GM19025 (cell line): ENCODE data around the gene ADK.
A peak's percentile ranks its signal among the peaks of the same experiment; 100 is the strongest.

Experiments
- ATAC-seq: cut with Tn5 transposase; IDR thresholded peaks from one replicate; pipeline ENCODE4 v1.9.1; 2021; ENCODE audit warnings: mild to moderate bottlenecking, low read depth, moderate library complexity; ENCODE audit not compliant: unreplicated experiment

Gene ADK

DNA sequence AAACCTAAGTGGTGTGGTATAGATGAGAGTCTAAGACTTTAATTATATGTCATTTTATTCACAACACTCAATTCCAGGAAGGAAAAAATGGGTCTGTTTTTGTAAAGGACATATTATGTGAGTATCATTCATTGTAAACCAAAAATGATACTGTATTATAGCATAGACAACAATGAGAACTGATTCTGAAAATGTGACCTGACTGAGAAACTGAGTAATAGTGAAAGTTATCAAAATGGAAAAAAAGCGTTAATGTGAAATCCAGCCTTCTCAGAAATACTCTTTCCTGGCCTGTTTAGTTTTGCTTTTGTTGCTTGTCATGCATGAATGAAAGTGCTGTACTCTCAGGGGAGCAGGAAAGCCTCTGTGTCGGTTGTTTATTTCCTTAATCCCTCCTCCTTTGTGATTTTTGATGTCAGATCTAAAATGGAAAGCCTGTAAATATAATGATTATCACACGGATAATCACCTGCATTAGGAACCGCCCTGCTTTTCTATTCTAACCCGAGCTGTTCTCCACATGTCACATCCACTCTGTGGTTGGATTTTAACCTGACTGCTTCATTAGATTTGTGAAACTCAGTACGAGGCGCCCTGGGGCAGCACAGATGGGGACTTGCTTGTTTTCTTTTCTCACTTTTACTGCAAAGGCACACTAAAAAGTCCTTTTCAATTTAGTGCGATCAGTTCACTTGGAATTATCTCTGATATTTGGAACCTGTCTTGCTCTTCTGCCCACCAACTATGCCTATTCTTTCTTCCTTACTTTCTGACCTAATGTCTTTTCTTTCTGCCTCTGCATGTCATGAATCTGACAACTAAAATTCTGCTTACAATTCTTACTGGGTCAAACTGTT lies 434.4 kb downstream of the ADK start:
- peak; percentile 62 for ATAC-seq

DNA sequence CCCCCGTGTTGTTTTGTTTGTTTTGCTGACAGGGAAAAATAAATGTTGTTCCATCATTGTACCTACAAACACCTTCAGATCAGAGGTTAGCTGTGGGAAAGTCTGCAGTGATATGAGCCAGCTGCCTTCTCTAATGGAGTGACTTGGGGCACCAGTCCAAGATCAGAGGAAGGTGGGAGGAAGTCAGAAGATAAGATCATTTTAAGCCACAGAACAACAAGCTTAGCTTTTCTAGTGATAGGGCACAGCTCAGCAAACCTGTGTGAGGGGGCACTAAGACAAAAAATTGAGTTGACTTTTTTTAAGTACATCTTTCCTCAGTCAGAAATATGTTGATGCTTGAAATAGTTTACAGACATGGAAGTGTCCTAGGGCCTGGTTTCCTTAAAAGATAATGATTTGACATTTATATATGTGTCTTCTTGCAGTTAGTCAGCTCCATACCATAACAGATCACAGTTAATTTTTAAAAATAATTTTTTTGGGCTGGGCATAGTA lies 435.1 kb downstream of the ADK start:
- no peak for ATAC-seq

DNA sequence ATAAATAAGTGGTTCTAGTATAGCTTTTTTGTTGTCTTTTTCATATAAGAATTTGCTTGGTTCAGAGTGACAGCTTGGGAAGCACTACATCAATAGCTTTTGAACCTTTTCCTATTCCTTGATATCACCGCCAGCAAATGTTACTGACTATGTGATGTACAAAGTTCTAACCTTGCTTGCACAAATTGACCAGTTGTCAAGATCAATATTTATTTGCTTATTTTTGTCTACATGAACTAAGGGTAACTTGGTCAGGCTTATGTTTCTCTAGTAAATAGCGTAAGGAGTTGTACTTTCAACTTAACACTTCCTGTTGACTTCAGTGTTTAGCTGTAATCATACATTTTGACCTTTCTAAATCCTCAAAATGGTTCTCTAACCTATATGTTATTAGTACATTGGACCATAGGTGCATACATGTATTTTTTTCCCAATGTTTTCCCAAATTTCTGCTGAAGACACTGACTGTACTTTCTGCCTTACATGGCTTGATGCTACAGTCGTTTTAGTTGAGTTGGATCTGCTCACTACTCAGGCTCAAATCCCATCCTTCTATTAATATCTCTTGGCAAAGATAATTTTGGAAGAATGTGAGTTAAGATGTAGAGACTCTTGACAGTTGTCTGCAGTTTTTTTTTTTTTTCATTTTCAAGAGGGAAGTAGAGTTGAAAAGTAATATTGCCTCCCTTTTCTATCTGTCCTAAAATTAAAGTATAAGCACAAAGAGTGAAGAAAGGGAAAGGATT lies 436.3 kb downstream of the ADK start:
- no peak for ATAC-seq

DNA sequence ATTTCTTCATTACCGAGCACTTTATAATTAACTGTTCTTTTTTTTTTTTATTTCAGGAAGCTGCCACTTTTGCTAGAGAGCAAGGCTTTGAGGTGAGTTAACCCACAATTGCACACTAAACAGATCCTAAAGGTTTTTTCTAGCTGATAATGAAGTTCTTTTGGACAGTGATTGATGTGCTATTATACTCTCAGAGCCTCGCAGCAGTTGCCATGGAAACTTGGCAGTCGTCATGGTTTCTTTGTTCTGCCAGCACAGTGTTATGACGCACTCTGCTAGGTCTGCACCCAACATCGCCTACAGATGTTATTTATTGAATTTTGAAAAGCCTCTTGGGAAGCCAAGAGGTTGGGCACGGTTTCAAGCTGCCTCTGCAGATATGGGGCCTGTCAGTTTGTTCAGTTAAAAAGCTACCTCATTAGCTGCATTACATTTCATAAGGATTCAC lies 438.2 kb downstream of the ADK start:
- ATAC-seq = no peak

DNA sequence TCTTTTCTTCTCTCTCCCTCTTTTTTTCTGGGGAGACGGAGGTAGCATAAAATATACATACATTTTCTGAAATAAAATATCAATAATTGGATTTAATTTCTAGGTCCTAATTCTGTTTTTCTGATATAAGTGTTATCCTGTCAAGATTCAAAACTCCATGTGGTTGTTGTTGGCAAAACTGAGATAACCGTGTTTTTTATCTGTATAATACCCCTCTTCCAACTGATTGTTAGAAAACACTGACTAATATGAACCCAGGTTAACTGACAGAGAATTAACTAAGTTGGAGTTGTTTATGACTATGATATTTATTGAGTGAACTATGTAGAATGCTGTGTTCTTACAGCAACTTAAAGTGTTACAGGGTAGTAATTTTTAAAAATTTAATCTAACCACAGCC lies 438.8 kb downstream of the ADK start:
- ATAC-seq = no peak

DNA sequence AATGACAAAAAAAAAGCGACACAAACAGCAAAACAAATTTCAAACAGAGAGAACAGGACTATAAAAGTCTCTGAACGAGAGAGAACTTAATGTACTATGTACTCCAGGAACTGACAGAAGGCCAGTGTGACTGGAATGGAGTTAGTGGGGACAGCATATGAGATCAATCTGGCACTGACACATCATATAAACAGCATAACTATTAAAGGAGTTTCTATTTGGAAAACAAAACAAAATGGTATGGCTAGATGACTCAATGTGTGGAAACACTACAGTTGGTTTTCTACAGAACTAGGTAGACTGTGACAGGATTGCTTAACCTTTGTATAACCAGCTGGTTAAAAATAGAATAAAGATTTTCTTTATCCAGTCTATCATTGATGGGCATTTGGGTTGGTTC lies 442.4 kb downstream of the ADK start:
- no peak for ATAC-seq

DNA sequence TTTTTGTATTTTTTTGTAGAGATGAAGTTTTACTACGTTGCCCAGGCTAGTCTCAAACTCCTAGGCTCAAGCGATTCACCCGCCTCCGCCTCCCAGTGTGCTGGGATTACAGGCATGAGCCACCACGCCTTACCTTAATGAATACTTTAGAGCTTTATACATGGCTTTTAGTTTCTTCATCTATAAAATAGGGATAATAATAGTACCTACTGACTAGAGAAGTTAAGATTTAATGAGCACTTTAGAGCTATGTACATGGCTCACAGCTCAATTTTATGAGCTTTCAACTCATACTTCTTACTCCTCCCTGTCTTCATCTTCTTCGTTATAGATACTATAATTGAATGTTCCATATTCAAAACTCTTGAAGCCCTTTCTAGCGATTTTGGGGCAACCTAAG lies 445.7 kb downstream of the ADK start:
- ATAC-seq = no peak

DNA sequence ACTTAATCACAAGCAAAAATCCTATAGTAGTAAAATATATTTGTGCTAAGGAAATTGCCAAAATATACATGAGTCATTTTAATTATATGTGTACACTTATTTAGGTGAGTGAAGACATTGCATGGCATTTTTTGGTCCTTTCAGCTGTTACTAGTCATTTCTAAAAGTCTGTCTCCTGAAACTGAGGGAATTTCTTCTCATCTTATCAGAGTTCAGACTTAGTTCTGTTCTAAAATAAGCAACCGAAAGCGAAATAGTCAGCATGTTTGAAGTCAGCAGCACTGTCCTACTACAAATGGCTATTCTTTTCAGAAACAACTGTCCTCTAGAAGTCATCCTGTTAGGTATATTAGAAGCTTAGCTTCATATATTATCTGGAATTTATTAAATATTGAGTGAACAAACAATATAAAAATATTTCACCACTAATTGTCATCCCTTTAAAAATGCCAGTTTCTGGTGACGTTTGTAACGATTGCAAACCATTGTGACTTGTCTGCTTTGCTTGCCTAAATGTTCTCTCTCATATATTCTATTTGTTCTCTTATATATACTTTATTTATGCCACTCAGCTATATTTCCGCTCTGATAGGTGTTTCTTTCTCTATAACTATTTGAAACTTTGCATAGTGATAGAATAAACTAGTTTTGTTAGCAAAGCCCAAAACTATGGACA lies 448.0 kb downstream of the ADK start:
- ATAC-seq = peak; percentile 69

DNA sequence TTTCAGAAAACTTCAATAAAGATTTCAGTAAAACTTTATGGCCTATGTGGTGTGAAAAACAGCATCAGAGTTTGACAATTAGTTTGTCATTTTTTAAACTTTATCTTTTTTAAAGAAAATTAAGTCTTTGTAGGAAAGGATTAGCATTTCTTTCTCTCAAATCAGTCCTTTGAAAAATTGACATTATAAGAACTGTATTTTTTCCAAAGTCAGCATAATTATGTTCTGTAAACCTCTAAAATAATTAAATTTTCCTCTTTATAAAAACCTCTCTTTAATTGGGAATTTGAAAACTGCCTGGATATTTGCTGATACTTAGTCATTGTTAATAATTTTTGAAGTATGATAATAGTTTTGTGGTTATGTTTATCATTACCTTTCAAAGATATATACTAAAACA lies 448.7 kb downstream of the ADK start:
- no peak for ATAC-seq

DNA sequence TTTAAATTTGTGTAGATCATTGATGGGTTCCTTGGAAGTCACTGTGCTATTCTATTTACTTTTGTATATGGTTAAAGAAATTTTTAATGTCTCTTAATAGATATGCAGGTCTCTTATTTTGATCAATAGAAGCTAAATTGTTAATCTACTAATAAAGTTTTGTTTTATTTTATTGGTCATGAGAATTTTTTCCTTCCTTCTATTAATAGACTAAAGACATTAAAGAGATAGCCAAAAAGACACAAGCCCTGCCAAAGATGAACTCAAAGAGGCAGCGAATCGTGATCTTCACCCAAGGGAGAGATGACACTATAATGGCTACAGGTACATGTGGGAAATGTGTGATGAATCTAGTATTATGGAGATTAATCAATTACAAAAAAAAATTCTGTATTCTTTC lies 449.1 kb downstream of the ADK start:
- ATAC-seq = no peak

DNA sequence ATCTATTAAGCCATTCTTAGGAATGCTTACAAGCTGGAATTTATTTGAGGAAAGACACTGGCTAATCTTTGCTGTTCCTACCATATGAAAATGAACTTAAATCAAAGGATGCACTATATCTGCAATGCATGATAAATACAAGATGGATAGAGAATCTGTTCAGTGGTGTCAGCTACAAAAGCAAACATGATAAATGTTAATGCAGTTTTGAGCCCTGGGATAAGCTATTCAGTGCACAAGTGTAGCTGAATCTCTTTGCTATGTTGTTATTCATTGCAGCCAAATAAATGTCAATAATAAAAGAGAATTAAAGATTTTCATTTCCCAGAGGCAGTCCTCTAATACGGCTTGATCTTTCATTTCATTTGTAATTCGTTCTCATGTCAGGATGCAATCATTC lies 451.6 kb downstream of the ADK start:
- ATAC-seq = no peak

DNA sequence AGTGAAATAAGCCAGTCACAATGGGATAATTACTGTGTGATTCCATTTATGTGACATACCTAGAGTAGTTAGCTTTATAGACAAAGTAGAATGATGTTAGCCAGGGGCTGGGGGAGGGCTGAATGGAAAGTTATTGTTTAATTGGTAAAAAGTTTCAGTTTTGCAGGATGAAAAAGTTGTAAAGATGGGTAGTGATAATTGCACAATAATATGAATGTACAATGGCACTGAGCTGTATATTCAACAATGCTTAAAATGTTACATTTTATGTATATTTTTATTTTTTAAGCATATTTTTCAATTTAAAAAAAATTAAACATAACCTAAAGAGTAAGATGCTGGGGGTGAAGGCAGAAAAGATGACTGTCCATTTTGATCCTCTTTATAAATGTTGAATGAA lies 459.3 kb downstream of the ADK start:
- no peak for ATAC-seq

DNA sequence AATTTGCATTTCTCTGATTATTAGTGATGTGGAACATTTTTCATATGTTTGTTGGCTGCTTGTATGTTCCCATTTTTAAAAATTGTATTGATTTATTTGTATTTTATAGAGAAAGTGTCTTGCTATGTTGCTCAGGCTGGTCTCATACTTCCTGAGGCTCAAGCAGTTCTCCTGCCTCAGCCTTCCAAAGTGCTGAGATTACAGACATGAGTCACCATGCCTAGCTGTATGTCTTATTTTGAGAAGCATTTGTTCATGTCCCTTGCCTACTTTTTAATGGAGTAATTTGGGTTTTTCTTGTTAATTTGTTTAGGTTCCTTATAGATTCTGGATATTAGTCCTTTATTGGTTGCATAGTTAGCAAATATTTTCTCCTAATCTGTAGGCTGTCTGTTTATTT lies 461.2 kb downstream of the ADK start:
- ATAC-seq = no peak

DNA sequence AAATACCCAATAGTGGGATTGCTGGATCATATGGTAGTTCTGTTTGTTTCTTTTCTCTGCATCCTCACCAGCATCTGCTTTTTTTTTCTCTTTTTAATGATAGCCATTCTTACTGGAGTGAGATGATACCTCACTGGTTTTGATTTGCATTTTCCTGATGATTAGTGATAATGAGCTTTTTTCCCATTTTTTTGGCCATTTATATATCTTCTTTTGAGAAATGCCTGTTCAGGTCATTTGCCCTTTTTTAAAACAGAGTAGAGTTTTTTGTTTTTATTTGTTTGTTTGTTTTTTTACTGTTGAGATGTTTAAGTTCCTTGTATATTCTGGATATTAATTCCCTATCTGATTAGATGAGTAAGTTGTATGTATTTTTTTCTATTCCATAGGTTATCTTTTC lies 469.6 kb downstream of the ADK start:
- ATAC-seq = no peak

DNA sequence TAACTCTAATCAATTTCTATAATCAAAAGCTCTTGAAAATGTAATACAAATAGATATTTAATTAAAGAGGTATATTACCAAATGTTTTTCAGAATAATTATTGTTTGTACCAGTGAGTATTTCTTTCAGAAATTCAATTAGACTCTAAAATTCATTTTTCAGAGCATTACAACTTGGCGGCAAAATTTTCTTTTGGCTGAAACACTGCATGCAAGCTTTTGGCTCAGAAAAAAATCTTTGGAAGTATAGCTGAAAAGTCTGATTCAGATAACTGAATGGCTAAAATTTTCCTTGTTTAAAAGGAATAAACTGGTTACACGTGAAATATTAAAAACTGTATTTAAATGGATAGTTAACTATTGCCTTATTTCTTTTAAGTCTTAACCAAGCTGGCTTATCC lies 472.8 kb downstream of the ADK start:
- no peak for ATAC-seq

DNA sequence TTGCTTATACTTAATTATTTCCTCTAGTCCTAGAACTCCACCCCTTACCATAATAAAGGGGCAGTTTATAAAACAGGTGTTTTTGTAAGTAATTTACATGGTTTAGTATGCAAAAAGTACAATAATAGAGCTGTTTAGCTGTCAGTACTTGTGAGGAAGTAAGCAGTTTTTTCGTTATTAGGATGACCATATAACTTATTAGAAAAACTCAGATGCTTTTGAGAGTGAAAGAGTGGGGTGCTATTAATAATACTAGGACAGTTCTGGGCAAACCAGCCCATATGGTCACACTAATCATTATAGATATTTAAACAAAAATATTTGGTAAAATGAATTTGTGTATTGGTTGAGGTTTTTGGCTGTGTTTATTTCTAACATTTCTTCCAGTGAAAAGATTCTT lies 473.5 kb downstream of the ADK start:
- no peak for ATAC-seq

DNA sequence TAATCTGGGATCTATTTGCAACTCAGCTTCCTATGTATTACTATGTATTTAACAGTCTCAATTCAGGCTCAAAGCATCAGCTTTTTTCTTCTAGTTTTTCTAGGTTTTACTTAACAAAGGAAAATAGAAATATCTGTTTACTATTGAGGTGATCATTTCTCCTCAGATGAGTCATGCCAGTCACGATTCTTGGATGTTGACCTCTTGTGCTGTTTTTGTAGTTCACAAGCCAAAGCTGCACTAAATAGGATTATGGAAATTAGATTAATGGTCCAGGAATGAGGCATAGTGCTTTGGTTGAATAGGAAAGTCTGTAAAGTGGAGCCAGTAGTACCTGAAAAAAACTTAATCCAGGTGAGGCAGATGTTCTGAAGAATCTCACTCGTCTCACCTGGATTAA lies 477.1 kb downstream of the ADK start:
- no peak for ATAC-seq

DNA sequence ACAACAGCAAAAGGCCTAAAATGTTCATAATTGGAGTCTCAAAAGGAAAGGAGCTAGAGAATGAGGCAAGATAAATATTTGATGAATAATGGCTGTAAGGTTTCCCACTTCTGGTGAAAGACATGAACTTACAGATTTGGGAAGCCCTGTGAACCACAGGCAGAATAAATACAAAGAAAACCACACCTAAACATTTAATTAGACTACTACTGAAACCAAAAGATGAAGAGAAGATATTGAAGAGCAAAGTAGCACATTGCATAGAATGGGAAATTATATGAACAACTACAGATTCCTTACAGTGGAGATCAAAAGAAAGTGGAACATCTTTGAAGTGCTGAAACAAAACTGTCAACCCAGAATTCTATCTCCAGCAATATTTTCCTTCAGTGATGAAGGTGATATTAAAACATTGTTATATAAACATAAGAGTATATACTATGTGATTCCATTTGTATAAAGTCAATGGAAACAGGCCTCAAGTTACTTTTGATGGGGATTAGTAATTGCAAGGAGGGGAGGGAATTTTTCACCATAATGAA lies 484.0 kb downstream of the ADK start:
- ATAC-seq = no peak

DNA sequence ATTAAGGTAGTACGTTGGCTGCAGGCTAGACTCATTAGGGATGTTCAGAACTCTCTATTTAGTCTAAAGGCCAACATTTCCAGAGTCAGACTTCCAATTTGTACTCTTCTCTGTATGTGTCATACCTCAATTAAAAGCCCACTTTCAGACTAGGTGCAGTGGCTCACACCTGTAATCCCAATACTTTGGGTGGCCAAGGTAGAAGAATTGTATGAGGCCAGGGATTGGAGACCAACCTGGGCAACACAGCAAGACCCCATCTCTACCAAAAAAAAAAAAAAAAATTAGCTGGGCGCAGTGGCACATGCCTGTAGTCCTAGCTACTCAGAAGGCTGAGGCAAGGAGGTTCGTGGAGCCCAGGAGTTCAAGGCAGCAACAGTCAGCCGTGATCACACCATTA lies 484.6 kb downstream of the ADK start:
- no peak for ATAC-seq

DNA sequence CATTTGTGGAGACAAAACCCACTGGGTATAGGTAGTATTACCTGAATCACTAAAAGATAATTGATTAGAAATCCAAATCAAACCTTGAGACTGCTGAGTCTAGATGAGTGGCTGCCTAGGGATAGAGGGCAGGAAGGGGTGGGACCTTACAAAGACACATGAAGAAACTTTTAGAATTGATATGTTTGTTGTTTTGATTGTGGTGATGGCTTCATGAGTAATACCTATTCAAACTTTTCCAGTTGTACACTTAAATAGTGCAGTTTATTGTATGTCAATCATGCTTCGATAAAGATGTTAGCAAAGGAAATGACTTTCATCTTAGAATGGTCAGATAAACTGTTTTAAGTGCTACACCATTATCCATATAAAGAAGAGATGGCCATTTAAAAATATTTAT lies 486.7 kb downstream of the ADK start:
- no peak for ATAC-seq
